GM19463 (cell line): ENCODE data around the gene ZNF765.
A peak's percentile ranks its signal among the peaks of the same experiment; 100 is the strongest.
"Not testable (repeated sequence)": the region's sequence is repeated elsewhere in the genome, so short reads cannot be mapped to it uniquely, and the experiment has no call there.

Experiments used
- ATAC-seq: cut with Tn5 transposase; IDR thresholded peaks from one replicate; pipeline ENCODE4 v1.9.1; 2021; ENCODE audit warnings: mild to moderate bottlenecking, moderate library complexity; ENCODE audit not compliant: unreplicated experiment

Gene ZNF765

GRCh38 chr19:53394974-53395839 is at the start of gene ZNF765:
Gene ZNF765 (plus strand): TSS chr19:53395149. CDS start chr19:53398016, 2,867 bp downstream.
- peak; percentile 96 for ATAC-seq

- no peak for ATAC-seq
These were observed 39.2 kb upstream of the ZNF765 start for GRCh38 chr19:53355739-53356138.

GRCh38 chr19:53357821-53358581 is 36.9 kb upstream of the ZNF765 start:
- ATAC-seq, result no peak

GRCh38 chr19:53360056-53360455 is 34.9 kb upstream of the ZNF765 start:
- ATAC-seq, result not testable (repeated sequence)

- peak; percentile 98 for ATAC-seq
These were observed 29.6 kb upstream of the ZNF765 start, which contains the start of gene ZNF525 for GRCh38 chr19:53365134-53365898. Gene ZNF525 (plus strand): TSS chr19:53365705. CDS start chr19:53372282, 6,577 bp downstream.

GRCh38 chr19:53365899-53366493 is 29.0 kb upstream of the ZNF765 start:
- peak; percentile 42 for ATAC-seq

- ATAC-seq, result no peak
These were observed 22.8 kb upstream of the ZNF765 start for GRCh38 chr19:53372196-53372595.

GRCh38 chr19:53374288-53374687 is 20.7 kb upstream of the ZNF765 start:
- ATAC-seq, result no peak

GRCh38 chr19:53374743-53375142 is 20.2 kb upstream of the ZNF765 start:
- ATAC-seq, result no peak

- ATAC-seq, result no peak
These were observed 13.6 kb upstream of the ZNF765 start for GRCh38 chr19:53381376-53381775.

GRCh38 chr19:53388168-53388567 is 6.8 kb upstream of the ZNF765 start:
- ATAC-seq, result no peak

GRCh38 chr19:53388904-53389303 is 6.0 kb upstream of the ZNF765 start:
- ATAC-seq, result no peak

- ATAC-seq, result no peak
These were observed 5.4 kb upstream of the ZNF765 start for GRCh38 chr19:53389571-53389970.

GRCh38 chr19:53389978-53390377 is 5.0 kb upstream of the ZNF765 start:
- ATAC-seq, result no peak

- no peak for ATAC-seq
These were observed 401 bp upstream of the ZNF765 start for GRCh38 chr19:53394522-53394973.

- not testable (repeated sequence) for ATAC-seq
These were observed 1.0 kb downstream of the ZNF765 start for GRCh38 chr19:53395840-53396524.

GRCh38 chr19:53396525-53396868 is 1.5 kb downstream of the ZNF765 start:
- ATAC-seq, result no peak

- ATAC-seq, result not testable (repeated sequence)
These were observed 3.0 kb downstream of the ZNF765 start for GRCh38 chr19:53397918-53398317.

GRCh38 chr19:53409505-53410204 is 14.7 kb downstream of the ZNF765 start:
- ATAC-seq, result no peak
